Measurements from ENCODE around the gene STT3B.

DNA sequence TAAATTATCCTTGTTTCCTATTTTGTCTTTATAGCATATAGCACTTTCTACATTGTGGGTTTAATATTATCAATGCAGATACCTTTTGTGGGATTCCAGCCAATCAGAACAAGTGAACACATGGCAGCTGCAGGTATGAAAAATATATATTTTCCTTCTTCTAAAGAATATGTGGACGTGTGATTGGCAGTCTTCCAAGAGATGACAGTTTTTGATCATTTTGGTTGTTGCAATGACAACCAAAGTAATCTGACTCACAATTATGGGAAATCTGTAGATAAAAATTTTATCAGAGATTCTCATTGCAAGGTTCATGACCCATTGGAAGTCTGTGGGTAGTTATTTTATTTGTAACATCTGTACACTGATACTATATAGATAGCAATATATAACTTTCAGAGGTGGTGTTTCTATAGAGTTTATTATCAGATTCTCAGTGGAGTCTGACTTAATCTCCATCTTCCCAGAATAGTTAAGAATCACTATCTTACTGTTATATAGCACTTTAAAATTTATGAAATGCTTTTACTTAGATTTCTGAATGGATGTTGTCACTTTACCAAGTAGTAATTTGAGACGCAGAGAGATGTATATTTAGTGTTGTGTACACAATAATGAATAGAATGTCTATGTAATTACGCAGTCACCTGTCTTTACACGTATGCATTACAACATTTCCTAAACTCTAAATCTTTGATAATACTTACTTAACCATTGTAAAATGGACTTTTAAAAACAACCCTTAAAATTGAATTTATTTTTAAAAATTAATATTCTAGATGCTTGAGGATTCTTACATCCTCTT lies 82.5 kb downstream of the STT3B start:
- TF ChIP-seq ETV6 (CRISPR knock-in tag; conservative IDR thresholded peaks at IDR 0.05) (no peak), ZNF660 (CRISPR knock-in tag; IDR thresholded peaks at IDR 0.05; ENCODE audit: borderline replicate concordance, low read depth) (no peak), POLR2A (IDR thresholded peaks at IDR 0.05; ENCODE audit: insufficient read depth in 1 of 2, low read depth in 2 of 2, low read length in 2 of 2) (no peak)
- TF ChIP-seq, protein P1, sequence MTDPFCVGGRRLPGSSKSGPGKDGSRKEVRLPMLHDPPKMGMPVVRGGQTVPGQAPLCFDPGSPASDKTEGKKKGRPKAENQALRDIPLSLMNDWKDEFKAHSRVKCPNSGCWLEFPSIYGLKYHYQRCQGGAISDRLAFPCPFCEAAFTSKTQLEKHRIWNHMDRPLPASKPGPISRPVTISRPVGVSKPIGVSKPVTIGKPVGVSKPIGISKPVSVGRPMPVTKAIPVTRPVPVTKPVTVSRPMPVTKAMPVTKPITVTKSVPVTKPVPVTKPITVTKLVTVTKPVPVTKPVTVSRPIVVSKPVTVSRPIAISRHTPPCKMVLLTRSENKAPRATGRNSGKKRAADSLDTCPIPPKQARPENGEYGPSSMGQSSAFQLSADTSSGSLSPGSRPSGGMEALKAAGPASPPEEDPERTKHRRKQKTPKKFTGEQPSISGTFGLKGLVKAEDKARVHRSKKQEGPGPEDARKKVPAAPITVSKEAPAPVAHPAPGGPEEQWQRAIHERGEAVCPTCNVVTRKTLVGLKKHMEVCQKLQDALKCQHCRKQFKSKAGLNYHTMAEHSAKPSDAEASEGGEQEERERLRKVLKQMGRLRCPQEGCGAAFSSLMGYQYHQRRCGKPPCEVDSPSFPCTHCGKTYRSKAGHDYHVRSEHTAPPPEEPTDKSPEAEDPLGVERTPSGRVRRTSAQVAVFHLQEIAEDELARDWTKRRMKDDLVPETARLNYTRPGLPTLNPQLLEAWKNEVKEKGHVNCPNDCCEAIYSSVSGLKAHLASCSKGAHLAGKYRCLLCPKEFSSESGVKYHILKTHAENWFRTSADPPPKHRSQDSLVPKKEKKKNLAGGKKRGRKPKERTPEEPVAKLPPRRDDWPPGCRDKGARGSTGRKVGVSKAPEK (CRISPR knock-in tag; IDR thresholded peaks at IDR 0.05; ENCODE audit: borderline replicate concordance), result no peak
